ENCODE results near the gene CASZ1.

GRCh38 chr1:10703702-10704101 is 92.7 kb downstream of the CASZ1 start:
- TF ChIP-seq CTCF (IDR thresholded peaks at IDR 0.05): no peak
- TF ChIP-seq, protein P1, sequence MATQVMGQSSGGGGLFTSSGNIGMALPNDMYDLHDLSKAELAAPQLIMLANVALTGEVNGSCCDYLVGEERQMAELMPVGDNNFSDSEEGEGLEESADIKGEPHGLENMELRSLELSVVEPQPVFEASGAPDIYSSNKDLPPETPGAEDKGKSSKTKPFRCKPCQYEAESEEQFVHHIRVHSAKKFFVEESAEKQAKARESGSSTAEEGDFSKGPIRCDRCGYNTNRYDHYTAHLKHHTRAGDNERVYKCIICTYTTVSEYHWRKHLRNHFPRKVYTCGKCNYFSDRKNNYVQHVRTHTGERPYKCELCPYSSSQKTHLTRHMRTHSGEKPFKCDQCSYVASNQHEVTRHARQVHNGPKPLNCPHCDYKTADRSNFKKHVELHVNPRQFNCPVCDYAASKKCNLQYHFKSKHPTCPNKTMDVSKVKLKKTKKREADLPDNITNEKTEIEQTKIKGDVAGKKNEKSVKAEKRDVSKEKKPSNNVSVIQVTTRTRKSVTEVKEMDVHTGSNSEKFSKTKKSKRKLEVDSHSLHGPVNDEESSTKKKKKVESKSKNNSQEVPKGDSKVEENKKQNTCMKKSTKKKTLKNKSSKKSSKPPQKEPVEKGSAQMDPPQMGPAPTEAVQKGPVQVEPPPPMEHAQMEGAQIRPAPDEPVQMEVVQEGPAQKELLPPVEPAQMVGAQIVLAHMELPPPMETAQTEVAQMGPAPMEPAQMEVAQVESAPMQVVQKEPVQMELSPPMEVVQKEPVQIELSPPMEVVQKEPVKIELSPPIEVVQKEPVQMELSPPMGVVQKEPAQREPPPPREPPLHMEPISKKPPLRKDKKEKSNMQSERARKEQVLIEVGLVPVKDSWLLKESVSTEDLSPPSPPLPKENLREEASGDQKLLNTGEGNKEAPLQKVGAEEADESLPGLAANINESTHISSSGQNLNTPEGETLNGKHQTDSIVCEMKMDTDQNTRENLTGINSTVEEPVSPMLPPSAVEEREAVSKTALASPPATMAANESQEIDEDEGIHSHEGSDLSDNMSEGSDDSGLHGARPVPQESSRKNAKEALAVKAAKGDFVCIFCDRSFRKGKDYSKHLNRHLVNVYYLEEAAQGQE (IDR thresholded peaks at IDR 0.05; ENCODE audit: insufficient read depth in 1 of 2, low read depth in 2 of 2, low read length in 1 of 2): no peak
- TF ChIP-seq SIN3A (IDR thresholded peaks at IDR 0.05; ENCODE audit: borderline replicate concordance, insufficient read depth, low read depth, low read length): no peak
- no peak for TF ChIP-seq POLR2AphosphoS5 (IDR thresholded peaks at IDR 0.05; ENCODE audit: low read depth, low read length)
- no peak for TF ChIP-seq TCF7L2 (IDR thresholded peaks at IDR 0.05; ENCODE audit: low read depth, low read length)

All from Panc1 (cell line).